A673 (cell line): ENCODE results near the gene LRRC70. TPM values are rescaled to one million over a fixed set of nuclear protein-coding genes. Genes with fewer than 3 reads are reported as not detected.

ENCODE experiments used
- BruUV-seq: library from RNA; stranded (reverse); fragments of 400-500 nt; replicated peaks from 2 replicates; lab custom pipeline; 2021; lab: Mats Ljungman, UMichigan
- CTCF ChIA-PET: fragments of 300-600 bp; sonication (Branson Sonifier 250); formaldehyde crosslinking; loops from one replicate; lab custom pipeline; 2022; ENCODE audit warnings: antibody characterized with exemption; lab: Charles Lee
- POLR2A ChIA-PET: fragments of 300-600 bp; sonication (Branson Sonifier 250); formaldehyde crosslinking; loops from one replicate; lab custom pipeline; 2022; ENCODE audit warnings: antibody characterized with exemption; ENCODE audit not compliant: low non-redundant PET; lab: Charles Lee
- DNase-seq: peaks from one replicate; pipeline ENCODE4 v3.0.0-alpha.2; 2015; ENCODE audit warnings: low spot score
- H3K27ac ChIP-seq: fragments of 200-600 bp; sonication (generic); 2 replicates; pipeline ENCODE4 v1.5.1; 2016; ENCODE audit warnings: mixed run types, low read depth, mild to moderate bottlenecking, mixed read lengths, antibody characterized with exemption, low read length; ENCODE audit not compliant: poor library complexity, severe bottlenecking
- H3K27me3 ChIP-seq: fragments of 200-600 bp; sonication (generic); replicated peaks from 2 replicates; pipeline ENCODE4 v1.6.1; 2017; ENCODE audit warnings: mixed run types, low read depth, mild to moderate bottlenecking, mixed read lengths, antibody characterized with exemption, low read length; ENCODE audit not compliant: insufficient read depth, poor library complexity
- H3K36me3 ChIP-seq: fragments of 200-600 bp; sonication (generic); 2 replicates; pipeline ENCODE4 v1.6.1; 2016; ENCODE audit warnings: mixed run types, mild to moderate bottlenecking, mixed read lengths, antibody characterized with exemption, low read length; ENCODE audit not compliant: insufficient read depth, poor library complexity, severe bottlenecking
- H3K4me1 ChIP-seq: fragments of 200-600 bp; sonication (generic); 2 replicates; pipeline ENCODE4 v1.6.1; 2017; ENCODE audit warnings: mixed run types, mild to moderate bottlenecking, mixed read lengths, antibody characterized with exemption, low read length; ENCODE audit not compliant: insufficient read depth, poor library complexity, severe bottlenecking
- H3K4me3 ChIP-seq: fragments of 200-600 bp; sonication (generic); 2 replicates; pipeline ENCODE4 v1.5.1; 2016; ENCODE audit warnings: low read depth, mixed run types, mild to moderate bottlenecking, mixed read lengths, low read length; ENCODE audit not compliant: poor library complexity, severe bottlenecking
- H3K9me3 ChIP-seq: fragments of 200-600 bp; sonication (generic); 2 replicates; pipeline ENCODE4 v1.6.1; 2016; ENCODE audit warnings: mixed run types, low read depth, mild to moderate bottlenecking, mixed read lengths, antibody characterized with exemption, low read length; ENCODE audit not compliant: poor library complexity, severe bottlenecking
- EZH2 ChIP-seq: fragments of 200-600 bp; sonication (generic); IDR thresholded peaks from 2 replicates; pipeline ENCODE4 v1.6.1; 2017; ENCODE audit warnings: borderline replicate concordance, low read depth, mild to moderate bottlenecking, mixed read lengths, antibody characterized with exemption, low read length; ENCODE audit not compliant: poor library complexity, severe bottlenecking
- intact Hi-C: fragments of 100-400 bp; cut with micrococcal nuclease; formaldehyde crosslinking; loops from one replicate; pipeline ENCODE4 v1.10.0; 2022; ENCODE audit not compliant: unreplicated experiment
- total RNA-seq: library from RNA; stranded (reverse); gene quantifications from 2 replicates; pipeline ENCODE4 v1.2.3, GENCODE V29; 2021
- TF ChIP-seq, protein P1 (sequence below): fragments of 300-800, 200-600 bp; sonication (generic); conservative IDR thresholded peaks from 2 replicates; pipeline ENCODE4 v1.5.1; 2017; ENCODE audit warnings: low read depth, mild to moderate bottlenecking, antibody characterized with exemption, low read length, moderate library complexity, mixed read lengths

Gene LRRC70
- total RNA-seq, 1 experiment from 2014 or later = 2.0 TPM

DNA sequence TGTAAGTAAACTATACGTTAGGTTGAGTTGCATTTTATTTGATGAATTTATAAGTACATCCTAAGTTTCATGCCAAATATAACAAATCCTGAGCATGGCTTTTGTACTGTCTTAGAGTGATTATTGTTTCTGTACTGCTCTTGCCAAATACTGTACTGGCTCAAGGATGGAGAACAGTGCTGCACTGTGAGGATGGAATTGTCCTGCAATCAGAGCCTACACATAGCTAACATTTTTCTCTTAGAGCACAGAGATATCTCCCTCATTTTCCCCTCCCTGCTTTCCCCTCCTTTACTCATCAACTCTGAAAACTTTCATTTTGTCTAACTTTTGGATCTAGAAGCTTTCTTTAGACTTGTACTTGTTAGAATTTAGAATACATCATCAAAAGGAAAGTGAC, 28.3 kb downstream of the LRRC70 start:
- no peaks in the 10 kb centered on the region for H3K36me3 ChIP-seq
- no peak for DNase-seq
- BruUV-seq = no TSS peak
- ChIA-PET CTCF (no interaction called here), POLR2A (no interaction called here)
- no peaks in the 10 kb centered on the region for H3K4me1 ChIP-seq
- no peak overlapping the region for H3K4me3 ChIP-seq
- intact Hi-C loops = no loop called here
- no peaks in the 10 kb centered on the region for H3K27me3 ChIP-seq
- no peak overlapping the region for H3K27ac ChIP-seq
- TF ChIP-seq, protein P1, sequence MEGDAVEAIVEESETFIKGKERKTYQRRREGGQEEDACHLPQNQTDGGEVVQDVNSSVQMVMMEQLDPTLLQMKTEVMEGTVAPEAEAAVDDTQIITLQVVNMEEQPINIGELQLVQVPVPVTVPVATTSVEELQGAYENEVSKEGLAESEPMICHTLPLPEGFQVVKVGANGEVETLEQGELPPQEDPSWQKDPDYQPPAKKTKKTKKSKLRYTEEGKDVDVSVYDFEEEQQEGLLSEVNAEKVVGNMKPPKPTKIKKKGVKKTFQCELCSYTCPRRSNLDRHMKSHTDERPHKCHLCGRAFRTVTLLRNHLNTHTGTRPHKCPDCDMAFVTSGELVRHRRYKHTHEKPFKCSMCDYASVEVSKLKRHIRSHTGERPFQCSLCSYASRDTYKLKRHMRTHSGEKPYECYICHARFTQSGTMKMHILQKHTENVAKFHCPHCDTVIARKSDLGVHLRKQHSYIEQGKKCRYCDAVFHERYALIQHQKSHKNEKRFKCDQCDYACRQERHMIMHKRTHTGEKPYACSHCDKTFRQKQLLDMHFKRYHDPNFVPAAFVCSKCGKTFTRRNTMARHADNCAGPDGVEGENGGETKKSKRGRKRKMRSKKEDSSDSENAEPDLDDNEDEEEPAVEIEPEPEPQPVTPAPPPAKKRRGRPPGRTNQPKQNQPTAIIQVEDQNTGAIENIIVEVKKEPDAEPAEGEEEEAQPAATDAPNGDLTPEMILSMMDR = no peak
- no peak for TF ChIP-seq EZH2
- H3K9me3 ChIP-seq = no peaks in the 10 kb centered on the region

DNA sequence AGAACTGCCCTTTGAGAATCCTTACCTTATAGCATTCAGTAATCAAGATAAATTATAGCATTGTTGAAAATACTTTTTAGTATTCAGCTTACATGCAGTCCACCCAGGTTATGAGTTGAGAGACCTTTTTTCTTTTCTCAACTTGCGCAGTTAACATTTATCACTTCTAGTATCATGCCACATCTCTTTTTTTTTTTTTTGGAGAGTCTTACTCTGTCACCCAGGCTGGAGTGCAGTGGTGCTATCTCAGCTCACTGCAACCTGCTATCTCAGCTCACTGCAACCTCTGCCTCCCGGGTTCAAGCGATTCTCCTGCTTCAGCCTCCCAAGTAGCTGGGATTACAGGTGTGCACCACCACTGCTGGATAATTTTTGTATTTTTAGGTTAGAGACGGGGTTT, 29.0 kb downstream of the LRRC70 start:
- intact Hi-C loops = no loop called here
- BruUV-seq = no TSS peak
- no peak overlapping the region for H3K27ac ChIP-seq
- no peaks in the 10 kb centered on the region for H3K36me3 ChIP-seq
- no peak for TF ChIP-seq EZH2
- TF ChIP-seq, protein P1 = no peak
- H3K4me1 ChIP-seq = no peaks in the 10 kb centered on the region
- H3K27me3 ChIP-seq = no peaks in the 10 kb centered on the region
- ChIA-PET POLR2A (no interaction called here), CTCF (no interaction called here)
- no peaks in the 10 kb centered on the region for H3K9me3 ChIP-seq
- DNase-seq = no peak
- H3K4me3 ChIP-seq = no peak overlapping the region

DNA sequence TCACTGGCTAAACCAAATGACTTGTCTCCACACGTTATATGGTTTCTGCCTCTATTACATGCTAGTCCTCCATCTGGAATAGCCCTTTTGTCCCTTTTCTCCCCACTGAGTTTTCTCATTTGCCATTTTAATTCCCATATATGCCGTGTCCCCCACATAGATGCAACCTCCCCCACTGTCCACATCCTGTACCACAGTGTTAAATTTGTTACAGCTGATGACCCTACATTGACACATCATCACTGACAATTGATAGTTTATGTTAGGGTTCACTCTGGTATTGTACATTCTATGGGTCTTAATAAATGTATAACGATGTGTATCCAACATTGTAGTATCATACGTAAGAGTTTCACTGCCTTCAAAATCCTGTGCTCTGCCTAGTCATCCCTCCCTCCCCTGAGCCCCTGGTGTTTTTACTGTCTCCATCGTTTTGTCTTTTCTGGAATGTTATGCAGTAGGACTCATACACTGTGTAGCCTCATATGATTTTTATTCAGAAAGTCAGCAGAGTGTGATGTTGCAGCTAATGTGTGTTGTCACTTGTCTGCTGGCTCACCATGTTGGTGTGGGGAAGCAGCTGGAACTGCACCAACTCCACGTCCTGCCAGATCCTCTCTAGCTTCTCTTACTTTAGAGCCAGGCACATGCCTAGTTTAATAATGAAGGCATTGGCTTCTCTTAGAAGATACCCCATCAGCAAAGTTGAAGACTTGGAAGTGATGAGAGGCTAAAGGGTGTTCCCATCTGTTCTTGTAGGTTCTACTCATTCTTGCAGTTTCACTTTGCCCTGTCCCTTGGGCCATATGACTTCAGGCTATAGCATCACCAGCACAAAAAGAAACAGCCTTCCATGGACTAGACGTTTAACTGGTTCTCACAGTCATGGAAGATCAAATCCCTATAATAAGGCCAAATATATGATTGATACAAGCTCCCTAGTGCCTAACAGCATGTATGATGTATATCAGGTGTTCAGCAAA, 30.2 kb downstream of the LRRC70 start:
- BruUV-seq = no TSS peak
- CTCF ChIA-PET = no interaction called here

More for the DNA sequence above, 30.2 kb downstream of the LRRC70 start:
- no peak overlapping the region for H3K4me3 ChIP-seq
- H3K4me1 ChIP-seq = no peaks in the 10 kb centered on the region
- H3K9me3 ChIP-seq = no peaks in the 10 kb centered on the region
- DNase-seq = no peak
- no peaks in the 10 kb centered on the region for H3K36me3 ChIP-seq
- TF ChIP-seq, protein P1 = no peak
- TF ChIP-seq EZH2 = no peak
- H3K27me3 ChIP-seq = no peaks in the 10 kb centered on the region
- H3K27ac ChIP-seq = no peak overlapping the region
- intact Hi-C loops = no loop called here
- POLR2A ChIA-PET = no interaction called here
